Activated B cell treated with CpG ODN at 0.5 μM for 24 hours (primary cell): ENCODE results near the gene CCNJL. TPM values are rescaled to one million over a fixed set of nuclear protein-coding genes. Genes with fewer than 3 reads are reported as not detected.

Experiments used
- ATAC-seq: fragments of 200-7000 bp; cut with Tn5 transposase; one replicate; pipeline ENCODE4 v1.10.0; 2021; ENCODE audit warnings: low read depth, mild to moderate bottlenecking, moderate library complexity
- CTCF ChIA-PET: fragments of 350-600 bp; sonication (Branson Sonifier 250); formaldehyde crosslinking; loops from one replicate; lab custom pipeline; 2021; ENCODE audit warnings: antibody characterized with exemption; lab: Charles Lee
- POLR2A ChIA-PET: fragments of 350-600 bp; sonication (Branson Sonifier 250); formaldehyde crosslinking; loops from one replicate; lab custom pipeline; 2021; ENCODE audit warnings: antibody characterized with exemption; lab: Charles Lee
- DNase-seq: peaks from one replicate; pipeline ENCODE4 v3.0.0; 2022
- H3K27ac Mint-ChIP-seq: one replicate; pipeline ENCODE4 v1.8.0; 2020; ENCODE audit warnings: mixed read lengths
- H3K27me3 Mint-ChIP-seq: one replicate; pipeline ENCODE4 v1.8.0; 2021; ENCODE audit warnings: mixed read lengths
- H3K36me3 Mint-ChIP-seq: one replicate; pipeline ENCODE4 v1.8.0; 2021; ENCODE audit warnings: low read depth, mixed read lengths
- H3K4me1 Mint-ChIP-seq: one replicate; pipeline ENCODE4 v1.8.0; 2021; ENCODE audit warnings: mixed read lengths
- H3K4me3 Mint-ChIP-seq: one replicate; pipeline ENCODE4 v1.8.0; 2020; ENCODE audit warnings: mild to moderate bottlenecking, mixed read lengths
- H3K9me3 Mint-ChIP-seq: one replicate; pipeline ENCODE4 v1.8.0; 2020; ENCODE audit warnings: mixed read lengths
- CTCF ChIP-seq: fragments of 200-600 bp; IDR thresholded peaks from one replicate; pipeline ENCODE4 v1.8.0; 2022; ENCODE audit warnings: antibody characterized with exemption, mild to moderate bottlenecking
- intact Hi-C: fragments of 100-400 bp; cut with micrococcal nuclease; formaldehyde crosslinking; loops from one replicate; pipeline ENCODE4 v1.15.1; 2024
- total RNA-seq: library from RNA; stranded (reverse); gene quantifications from 2 replicates; pipeline ENCODE4 v1.2.3, GENCODE V29; 2022

CCNJL gene
- total RNA-seq, 1 donor from 2014 or later = 0.09 TPM

DNA sequence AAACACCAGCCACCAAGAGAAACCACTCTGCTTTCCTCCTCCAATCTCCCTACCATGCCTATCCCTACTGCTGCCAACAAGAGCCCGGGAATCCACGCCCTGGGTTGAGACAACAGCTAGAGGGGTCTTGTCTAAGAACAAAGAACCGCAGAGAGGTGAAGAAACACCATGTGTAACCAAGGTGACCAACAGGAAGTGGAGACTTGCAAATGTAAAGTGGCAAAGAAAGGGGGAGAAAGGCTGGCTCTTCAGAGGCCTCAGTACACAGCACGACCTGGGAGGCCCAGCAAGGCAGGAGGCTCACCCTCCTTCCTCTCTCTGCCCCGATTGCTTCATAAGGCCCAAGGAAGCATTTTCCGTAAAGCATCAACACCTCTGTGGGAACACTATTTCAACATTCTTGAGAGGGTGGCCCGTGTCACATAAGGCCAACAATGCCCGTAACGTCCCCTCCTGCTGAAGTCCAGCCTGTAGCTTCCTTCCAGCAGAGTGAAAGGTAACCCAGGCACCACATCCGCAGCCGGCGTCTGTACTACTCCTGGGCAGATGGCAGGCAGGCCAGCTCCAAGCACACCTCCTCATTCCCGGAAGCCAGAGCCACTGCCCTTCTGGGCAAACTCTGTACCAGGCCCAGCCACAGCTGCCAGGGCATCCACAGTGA is 18.3 kb downstream of the CCNJL start:
- ChIA-PET POLR2A (no interaction called here), CTCF (no interaction called here)
- no peaks in the 10 kb centered on the region for H3K36me3 Mint-ChIP-seq
- intact Hi-C loops = no loop called here
- no peak overlapping the region for H3K27ac Mint-ChIP-seq
- peaks cover 4% of the 10 kb centered on the region for H3K27me3 Mint-ChIP-seq
- H3K4me1 Mint-ChIP-seq = no peaks in the 10 kb centered on the region
- H3K9me3 Mint-ChIP-seq = no peaks in the 10 kb centered on the region
- DNase-seq (no peak), ATAC-seq (no peak)
- no peak overlapping the region for H3K4me3 Mint-ChIP-seq
- no peak for TF ChIP-seq CTCF

DNA sequence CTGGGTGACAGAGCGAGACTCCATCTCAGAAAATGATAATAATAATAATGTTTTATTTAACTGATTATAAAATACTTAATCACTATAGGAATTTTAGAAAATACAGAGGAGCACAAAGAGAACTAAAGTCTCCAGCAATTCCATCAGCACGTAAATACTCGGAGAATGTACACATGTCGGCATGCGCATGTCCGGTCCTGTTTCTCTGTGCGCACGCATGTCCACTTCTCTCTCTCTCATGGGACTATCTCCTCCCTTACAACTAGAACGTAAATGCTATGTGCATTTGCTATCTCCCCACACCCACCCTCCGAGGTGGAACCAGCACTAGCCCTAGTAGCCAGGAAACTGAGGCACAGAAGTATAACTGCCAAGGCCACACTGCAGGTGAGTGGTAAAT is 19.0 kb downstream of the CCNJL start:
- H3K4me1 Mint-ChIP-seq = no peaks in the 10 kb centered on the region
- H3K36me3 Mint-ChIP-seq = no peaks in the 10 kb centered on the region
- no peak overlapping the region for H3K27ac Mint-ChIP-seq
- H3K9me3 Mint-ChIP-seq = no peaks in the 10 kb centered on the region
- intact Hi-C loops = no loop called here
- H3K4me3 Mint-ChIP-seq = no peak overlapping the region
- DNase-seq (no peak), ATAC-seq (no peak)
- ChIA-PET POLR2A (no interaction called here), CTCF (no interaction called here)
- peaks cover 4% of the 10 kb centered on the region for H3K27me3 Mint-ChIP-seq
- TF ChIP-seq CTCF = no peak

- no peaks in the 10 kb centered on the region for H3K4me1 Mint-ChIP-seq
- no peak overlapping the region for H3K27ac Mint-ChIP-seq
- ChIA-PET POLR2A (no interaction called here), CTCF (no interaction called here)
- intact Hi-C loops = no loop called here
- TF ChIP-seq CTCF = no peak
- ATAC-seq (no peak), DNase-seq (no peak)
- no peak overlapping the region for H3K4me3 Mint-ChIP-seq
- no peaks in the 10 kb centered on the region for H3K36me3 Mint-ChIP-seq
- H3K27me3 Mint-ChIP-seq = peaks cover 4% of the 10 kb centered on the region
- H3K9me3 Mint-ChIP-seq = no peaks in the 10 kb centered on the region
Observed at GRCh38 chr5:160291467-160291866, 20.9 kb downstream of the CCNJL start.

- intact Hi-C loops = no loop called here
- Mint-ChIP-seq H3K36me3 (no peaks in the 10 kb centered on the region), H3K4me3 (no peak overlapping the region), H3K9me3 (no peaks in the 10 kb centered on the region), H3K27me3 (peaks cover 5% of the 10 kb centered on the region), H3K27ac (no peak overlapping the region), H3K4me1 (no peaks in the 10 kb centered on the region)
- no peak for TF ChIP-seq CTCF
- ChIA-PET CTCF (no interaction called here), POLR2A (no interaction called here)
- DNase-seq (no peak), ATAC-seq (no peak)
Observed at GRCh38 chr5:160290751-160291150, 21.6 kb downstream of the CCNJL start.

DNA sequence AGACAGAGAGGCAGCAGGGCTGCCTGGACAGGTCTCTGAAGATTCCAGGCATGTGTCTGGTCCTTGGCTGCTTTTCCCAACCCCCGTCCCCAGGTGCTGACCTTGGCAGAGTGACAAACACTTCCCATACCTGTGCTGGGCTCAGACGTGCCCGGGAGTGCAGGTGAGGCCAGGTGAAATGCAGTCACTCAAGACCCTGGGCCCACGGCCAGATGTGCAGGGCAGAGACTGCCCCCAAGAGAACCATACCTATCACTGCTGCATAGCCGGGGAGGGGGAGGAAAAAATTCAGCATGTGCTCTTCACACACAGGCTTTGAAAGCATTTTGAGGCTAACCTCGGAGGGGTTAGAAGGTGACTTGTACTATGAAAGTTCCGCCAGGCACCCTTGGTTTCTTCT is 22.6 kb downstream of the CCNJL start:
- TF ChIP-seq CTCF = no peak
- intact Hi-C loops = no loop called here
- Mint-ChIP-seq H3K4me1 (no peaks in the 10 kb centered on the region), H3K36me3 (no peaks in the 10 kb centered on the region), H3K9me3 (no peaks in the 10 kb centered on the region), H3K4me3 (no peak overlapping the region), H3K27me3 (peaks cover 5% of the 10 kb centered on the region), H3K27ac (no peak overlapping the region)
- POLR2A ChIA-PET = no interaction called here
- DNase-seq (no peak), ATAC-seq (no peak)
- CTCF ChIA-PET = no interaction called here
